Activated CD4-positive, alpha-beta T cell treated with anti-CD3 and anti-CD28 coated beads, Interleukin-2, amount 50 U/mL, for 16 hours (primary cell): Measurements from ENCODE around the gene CYP1B1.
A peak's percentile ranks its signal among the peaks of the same experiment; 100 is the strongest.

Experiments used
- DNase-seq: peaks from one replicate; pipeline ENCODE4 v3.0.0-alpha.2; 2020

Gene CYP1B1

GRCh38 chr2:38074764-38075506 is 1.0 kb downstream of the CYP1B1 start:
- no peak for DNase-seq

- DNase-seq: peak; percentile 24
Observed at GRCh38 chr2:38074058-38074763, 1.7 kb downstream of the CYP1B1 start.

GRCh38 chr2:38073211-38074057 is 2.5 kb downstream of the CYP1B1 start:
- no peak for DNase-seq

GRCh38 chr2:38070438-38070837 is 5.5 kb downstream of the CYP1B1 start:
- no peak for DNase-seq

- DNase-seq: no peak
Observed at GRCh38 chr2:38068234-38068633, 7.7 kb downstream of the CYP1B1 start.

- no peak for DNase-seq
Observed at GRCh38 chr2:38066421-38067115, 9.4 kb downstream of the CYP1B1 start.

GRCh38 chr2:38065502-38066135 is 10.3 kb downstream of the CYP1B1 start:
- DNase-seq: no peak

- DNase-seq: no peak
Observed at GRCh38 chr2:38064801-38065501, 11.0 kb downstream of the CYP1B1 start.

GRCh38 chr2:38060236-38061018 is 15.5 kb downstream of the CYP1B1 start:
- DNase-seq: no peak

- DNase-seq: no peak
Observed at GRCh38 chr2:38057651-38058410, 18.1 kb downstream of the CYP1B1 start.

GRCh38 chr2:38056216-38056615 is 19.7 kb downstream of the CYP1B1 start:
- no peak for DNase-seq

- no peak for DNase-seq
Observed at GRCh38 chr2:38045811-38046210, 30.1 kb downstream of the CYP1B1 start.

GRCh38 chr2:38039121-38039910 is 36.6 kb downstream of the CYP1B1 start:
- DNase-seq: no peak

GRCh38 chr2:38038682-38039081 is 37.3 kb downstream of the CYP1B1 start:
- no peak for DNase-seq

- DNase-seq: peak; percentile 85
Observed at GRCh38 chr2:38037757-38038621, 38.0 kb downstream of the CYP1B1 start.

GRCh38 chr2:38037325-38037724 is 38.6 kb downstream of the CYP1B1 start:
- no peak for DNase-seq

GRCh38 chr2:38035968-38036367 is 40.0 kb downstream of the CYP1B1 start:
- DNase-seq: no peak

- no peak for DNase-seq
Observed at GRCh38 chr2:38033646-38034045, 42.3 kb downstream of the CYP1B1 start.
